Neural crest cell (in vitro differentiated cells): ENCODE measurements around the gene SCNM1. TPM values are rescaled to one million over a fixed set of nuclear protein-coding genes. Genes with fewer than 3 reads are reported as not detected.
"Not testable (repeated sequence)": the region's sequence is repeated elsewhere in the genome, so short reads cannot be mapped to it uniquely, and the experiment has no call there.

Experiments
- DNase-seq: peaks from one replicate; pipeline ENCODE4 v3.0.0; 2021; ENCODE audit warnings: low read depth, mixed read lengths, low spot score
- H3K27ac Mint-ChIP-seq: one replicate; pipeline ENCODE4 v1.8.0; 2021; ENCODE audit warnings: mild to moderate bottlenecking, mixed read lengths; ENCODE audit not compliant: unreplicated experiment
- H3K27me3 Mint-ChIP-seq: 2 replicates; pipeline ENCODE4 v1.8.0; 2021; ENCODE audit warnings: low read depth, mild to moderate bottlenecking, mixed read lengths
- H3K36me3 Mint-ChIP-seq: 2 replicates; pipeline ENCODE4 v1.8.0; 2021; ENCODE audit warnings: low read depth, mild to moderate bottlenecking, mixed read lengths
- H3K4me1 Mint-ChIP-seq: 2 replicates; pipeline ENCODE4 v1.8.0; 2021; ENCODE audit warnings: mixed read lengths
- H3K4me3 Mint-ChIP-seq: one replicate; pipeline ENCODE4 v1.8.0; 2021; ENCODE audit warnings: mild to moderate bottlenecking, mixed read lengths
- H3K9me3 Mint-ChIP-seq: 2 replicates; pipeline ENCODE4 v1.8.0; 2021; ENCODE audit warnings: mixed read lengths
- total RNA-seq: library from RNA; stranded (reverse); gene quantifications from 2 replicates; pipeline ENCODE4 v1.2.1, GENCODE V29; 2021
- TF ChIP-seq, protein P1 (sequence below): fragments of 200-600 bp; sonication (generic); conservative IDR thresholded peaks from 2 replicates; pipeline ENCODE4 v1.5.0; 2021; ENCODE audit warnings: antibody characterized with exemption, mild to moderate bottlenecking

SCNM1 gene
- total RNA-seq, 1 donor from 2014 or later, result 48.7 TPM

DNA sequence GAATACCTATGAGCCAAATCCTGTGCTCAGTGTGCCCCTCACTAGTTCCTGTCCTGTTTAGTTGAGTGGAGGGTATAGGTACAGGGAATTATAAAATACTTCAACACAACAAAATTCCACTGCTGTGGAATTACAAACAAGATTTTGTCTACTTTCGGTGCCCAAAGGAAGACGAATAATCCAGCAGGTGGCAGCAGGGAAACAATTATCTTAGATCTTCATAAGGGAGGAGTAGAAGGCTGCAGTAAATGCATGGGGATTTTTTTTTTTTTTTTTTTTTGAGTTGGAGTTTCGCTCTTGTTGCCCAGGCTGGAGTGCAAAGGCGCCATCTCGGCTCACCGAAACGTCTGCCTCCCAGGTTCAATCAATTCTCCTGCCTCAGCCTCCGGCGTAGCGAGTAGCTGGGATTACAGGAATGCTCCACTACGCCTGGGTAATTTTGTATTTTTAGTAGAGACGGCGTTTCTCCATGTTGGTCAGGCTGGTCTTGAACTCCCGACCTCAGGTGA lies 30.4 kb downstream of the SCNM1 start:
- Mint-ChIP-seq H3K4me1 (peaks cover 34% of the 10 kb centered on the region), H3K4me3 (peak overlapping the region; percentile 82), H3K36me3 (no peaks in the 10 kb centered on the region), H3K9me3 (no peaks in the 10 kb centered on the region), H3K27me3 (peaks cover 18% of the 10 kb centered on the region), H3K27ac (no peak overlapping the region)
- DNase-seq, result peak; percentile 44
- TF ChIP-seq, protein P1, sequence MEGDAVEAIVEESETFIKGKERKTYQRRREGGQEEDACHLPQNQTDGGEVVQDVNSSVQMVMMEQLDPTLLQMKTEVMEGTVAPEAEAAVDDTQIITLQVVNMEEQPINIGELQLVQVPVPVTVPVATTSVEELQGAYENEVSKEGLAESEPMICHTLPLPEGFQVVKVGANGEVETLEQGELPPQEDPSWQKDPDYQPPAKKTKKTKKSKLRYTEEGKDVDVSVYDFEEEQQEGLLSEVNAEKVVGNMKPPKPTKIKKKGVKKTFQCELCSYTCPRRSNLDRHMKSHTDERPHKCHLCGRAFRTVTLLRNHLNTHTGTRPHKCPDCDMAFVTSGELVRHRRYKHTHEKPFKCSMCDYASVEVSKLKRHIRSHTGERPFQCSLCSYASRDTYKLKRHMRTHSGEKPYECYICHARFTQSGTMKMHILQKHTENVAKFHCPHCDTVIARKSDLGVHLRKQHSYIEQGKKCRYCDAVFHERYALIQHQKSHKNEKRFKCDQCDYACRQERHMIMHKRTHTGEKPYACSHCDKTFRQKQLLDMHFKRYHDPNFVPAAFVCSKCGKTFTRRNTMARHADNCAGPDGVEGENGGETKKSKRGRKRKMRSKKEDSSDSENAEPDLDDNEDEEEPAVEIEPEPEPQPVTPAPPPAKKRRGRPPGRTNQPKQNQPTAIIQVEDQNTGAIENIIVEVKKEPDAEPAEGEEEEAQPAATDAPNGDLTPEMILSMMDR, result peak; percentile 66

DNA sequence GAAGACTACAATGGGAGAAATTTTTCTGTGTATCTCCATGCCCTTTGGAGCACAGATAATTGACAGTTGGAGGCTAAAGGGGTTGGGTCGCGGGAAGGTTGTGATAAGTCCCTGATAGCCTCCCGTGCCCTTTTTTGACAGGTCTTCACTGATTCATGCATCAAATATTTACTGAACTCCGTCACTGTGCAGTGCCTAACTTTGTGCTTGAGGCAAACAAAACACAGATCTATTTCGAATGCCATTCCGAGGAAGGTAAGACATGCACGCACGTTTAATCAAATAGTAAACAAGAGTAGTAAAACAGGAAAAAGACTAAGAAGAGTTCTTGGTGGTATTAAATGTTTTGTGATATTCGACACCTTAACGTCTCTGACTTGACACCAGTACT lies 31.9 kb downstream of the SCNM1 start:
- Mint-ChIP-seq H3K4me3 (peak overlapping the region; percentile 100), H3K27me3 (peaks cover 13% of the 10 kb centered on the region), H3K27ac (peak overlapping the region; percentile 98), H3K9me3 (no peaks in the 10 kb centered on the region), H3K4me1 (peaks cover 34% of the 10 kb centered on the region), H3K36me3 (no peaks in the 10 kb centered on the region)
- no peak for DNase-seq
- TF ChIP-seq, protein P1, result no peak

DNA sequence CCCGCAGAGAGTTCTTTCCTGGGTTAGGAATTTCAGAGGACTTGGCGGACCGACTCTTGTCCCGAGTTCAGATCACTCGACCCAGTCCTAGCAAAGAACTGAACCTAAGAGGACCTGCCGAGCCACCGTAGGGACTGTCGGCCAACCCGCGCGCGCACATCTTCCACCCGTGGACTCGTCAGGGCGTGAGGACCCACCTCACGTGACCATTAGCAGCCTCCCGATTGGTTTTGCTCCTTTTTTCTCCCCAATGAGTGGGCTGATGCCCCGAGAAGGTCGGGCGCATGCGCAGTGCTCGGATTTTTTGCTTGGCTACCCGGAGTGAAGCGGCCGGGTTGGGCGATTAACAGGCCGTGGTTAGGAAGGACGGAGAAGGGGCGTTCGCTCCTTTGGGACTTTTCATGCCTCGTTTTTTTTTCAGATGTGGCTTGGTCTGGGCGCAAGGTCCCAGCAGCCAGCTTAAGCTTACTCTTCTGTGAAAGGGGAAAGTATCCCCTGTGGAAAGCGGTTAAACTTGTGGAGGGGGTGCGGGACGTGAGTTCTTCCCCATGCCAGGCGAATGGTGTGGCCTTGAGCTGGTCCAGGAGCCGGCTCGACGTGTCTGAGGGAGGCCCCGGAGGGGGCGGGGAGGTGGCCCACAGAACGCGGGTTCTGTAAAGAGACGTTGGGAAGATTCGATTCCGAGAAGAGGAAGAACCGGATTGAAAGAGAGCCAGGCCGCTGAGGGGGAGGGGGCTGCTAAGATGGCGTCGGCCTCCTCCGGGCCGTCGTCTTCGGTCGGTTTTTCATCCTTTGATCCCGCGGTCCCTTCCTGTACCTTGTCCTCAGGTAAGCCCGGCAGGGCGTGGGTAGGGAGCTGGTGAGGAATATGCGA lies 32.5 kb downstream of the SCNM1 start, which contains the start of gene PIP5K1A:
PIP5K1A (plus strand) TSS at position 299 of the 874 bp plus-strand sequence; CDS start at position 744, 445 bp downstream.
- TF ChIP-seq, protein P1, result no peak
- peaks cover 34% of the 10 kb centered on the region for H3K4me1 Mint-ChIP-seq
- no peaks in the 10 kb centered on the region for H3K9me3 Mint-ChIP-seq
- peak; percentile 100 for DNase-seq
- peaks cover 9% of the 10 kb centered on the region for H3K27me3 Mint-ChIP-seq
- peak within 1 kb of the TSS; percentile 100 for H3K4me3 Mint-ChIP-seq
- H3K27ac Mint-ChIP-seq, result peak within 1 kb of the TSS; percentile 98
- no peaks in the 10 kb centered on the region for H3K36me3 Mint-ChIP-seq

DNA sequence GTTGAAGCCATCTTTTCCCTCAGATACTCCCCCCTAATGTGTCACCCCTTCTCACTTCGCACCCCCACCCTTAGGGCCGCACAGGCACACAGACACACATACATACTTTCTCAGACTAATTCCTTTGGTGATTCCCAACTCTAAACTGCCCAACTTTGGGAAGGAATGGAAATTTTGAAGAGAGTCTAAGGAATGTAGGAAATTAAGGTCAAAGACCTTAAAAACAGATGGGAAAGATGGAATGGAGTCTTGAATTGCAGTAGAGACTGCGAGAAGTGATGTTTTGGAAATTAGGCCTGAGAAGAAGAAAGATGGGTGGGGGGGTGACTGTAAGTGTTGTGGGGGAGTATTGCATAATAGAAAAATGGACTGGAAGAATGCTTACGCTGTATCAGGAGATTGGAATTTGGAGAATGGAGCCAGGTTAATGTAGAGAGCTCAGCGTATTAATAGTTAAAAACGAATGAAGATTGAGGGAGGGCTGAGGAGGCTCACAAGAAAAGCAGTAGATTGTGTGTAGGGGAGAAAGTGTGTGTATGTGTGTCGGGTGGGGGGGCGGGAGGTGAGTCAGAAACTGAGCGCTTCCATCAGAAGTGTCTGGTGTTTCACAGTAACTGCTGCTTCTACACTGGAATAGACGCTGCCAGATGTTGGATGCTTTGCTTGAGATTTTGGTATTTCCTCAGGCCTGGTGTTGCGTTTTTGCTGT lies 34.1 kb downstream of the SCNM1 start:
- Mint-ChIP-seq H3K27me3 (peaks cover 2% of the 10 kb centered on the region), H3K27ac (peak overlapping the region; percentile 98), H3K9me3 (no peaks in the 10 kb centered on the region), H3K36me3 (no peaks in the 10 kb centered on the region), H3K4me3 (peak overlapping the region; percentile 100), H3K4me1 (peaks cover 34% of the 10 kb centered on the region)
- no peak for DNase-seq
- TF ChIP-seq, protein P1, result no peak

DNA sequence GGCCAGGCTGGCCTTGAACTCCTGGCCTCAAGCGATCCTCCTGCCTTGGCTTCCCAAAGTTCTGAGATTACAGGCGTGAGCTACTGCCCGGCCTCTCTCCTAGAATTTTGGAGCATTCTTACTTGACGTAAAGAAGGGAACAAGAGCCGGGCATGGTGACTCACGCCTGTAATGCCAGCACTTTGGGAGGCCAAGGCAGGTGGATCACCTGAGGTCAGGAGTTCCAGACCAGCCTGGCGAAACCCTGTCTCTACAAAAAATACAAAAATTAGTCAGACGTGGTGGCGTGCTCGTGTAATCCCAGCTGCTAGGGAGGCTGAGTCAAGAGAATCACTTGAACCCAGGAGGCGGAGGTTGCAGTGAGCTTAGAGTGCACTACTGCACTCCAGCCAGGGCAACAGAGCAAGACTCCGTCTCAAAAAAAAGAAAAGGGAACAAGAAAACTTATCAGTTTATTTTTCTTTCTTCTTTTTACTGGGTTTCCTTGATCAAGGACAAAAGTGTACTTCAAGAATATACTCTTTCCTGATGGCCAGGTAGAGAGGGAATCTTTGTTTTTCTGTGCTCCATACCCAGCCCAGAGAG lies 39.5 kb downstream of the SCNM1 start:
- DNase-seq, H3K4me1 Mint-ChIP-seq, H3K27ac Mint-ChIP-seq, H3K9me3 Mint-ChIP-seq, H3K36me3 Mint-ChIP-seq, H3K4me3 Mint-ChIP-seq, H3K27me3 Mint-ChIP-seq: not testable (repeated sequence)
